Inferior parietal cortex (tissue), 1 donor: ENCODE measurements around the gene DAAM1.

ENCODE experiments used
- DNase-seq: peaks from one replicate; pipeline ENCODE4 v3.0.0-alpha.2; 2016; ENCODE audit errors: extremely low spot score

The DAAM1 gene

DNA sequence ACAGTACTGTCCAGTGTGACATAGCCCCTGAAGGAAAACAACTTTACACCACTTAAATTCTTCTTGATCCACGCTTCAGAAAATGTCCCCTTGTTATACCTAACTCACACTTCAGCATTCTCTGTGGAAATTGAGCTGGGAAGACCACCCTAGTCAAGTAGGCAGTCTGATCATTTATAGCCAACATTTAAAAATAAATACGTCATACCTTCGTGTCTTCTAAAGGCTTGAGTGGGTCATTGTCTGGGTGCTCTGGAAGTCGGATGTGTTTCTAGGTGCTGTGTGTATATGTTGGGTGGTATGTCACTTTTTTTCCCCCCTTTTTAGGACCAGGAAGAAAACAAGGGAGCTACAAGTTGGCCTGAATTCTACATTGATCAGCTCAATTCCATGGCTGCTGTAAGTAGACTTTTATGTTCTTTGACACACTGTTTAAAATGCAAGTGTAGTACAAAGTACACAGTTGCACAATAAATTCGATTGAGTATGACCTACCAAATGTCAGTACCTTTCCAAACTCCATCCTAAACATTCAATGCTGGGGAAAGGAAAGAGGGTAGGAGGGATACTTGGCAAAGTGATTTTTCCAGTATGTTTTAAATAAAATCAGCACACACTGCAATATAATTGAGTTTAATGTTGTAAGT, 126.6 kb downstream of the DAAM1 start:
- peak; percentile 8 for DNase-seq

DNA sequence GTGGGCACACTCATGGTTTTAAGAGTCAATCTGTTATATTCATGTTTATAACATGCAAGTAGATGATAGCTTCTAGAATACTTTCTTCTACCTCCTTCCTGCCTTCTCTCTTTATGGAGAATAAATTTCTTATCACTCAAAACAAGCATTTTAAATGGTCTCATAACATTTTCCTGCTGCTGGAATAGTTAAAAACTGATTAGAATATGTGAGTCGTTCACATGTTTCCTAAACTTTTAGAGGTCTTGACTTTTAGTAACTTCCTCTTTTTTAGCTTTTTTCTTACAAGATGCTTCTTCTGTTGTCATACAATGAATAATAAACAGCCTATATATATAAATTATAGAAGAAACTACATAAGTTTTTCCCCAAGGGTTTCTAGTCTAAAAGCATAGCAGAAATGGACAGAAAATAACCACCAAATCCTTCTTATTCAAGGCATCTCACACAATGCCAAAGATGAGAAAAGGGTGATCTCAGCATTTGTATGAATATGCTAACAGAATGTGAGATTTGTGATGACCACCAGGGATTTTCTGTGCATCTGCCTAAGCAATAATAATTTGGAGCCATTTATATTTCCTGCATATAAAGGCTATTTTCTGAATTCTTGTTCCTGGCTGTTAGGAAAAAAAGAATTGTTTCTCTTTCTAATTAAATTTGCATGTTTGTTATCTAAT, 127.8 kb downstream of the DAAM1 start:
- DNase-seq, result peak; percentile 2

DNA sequence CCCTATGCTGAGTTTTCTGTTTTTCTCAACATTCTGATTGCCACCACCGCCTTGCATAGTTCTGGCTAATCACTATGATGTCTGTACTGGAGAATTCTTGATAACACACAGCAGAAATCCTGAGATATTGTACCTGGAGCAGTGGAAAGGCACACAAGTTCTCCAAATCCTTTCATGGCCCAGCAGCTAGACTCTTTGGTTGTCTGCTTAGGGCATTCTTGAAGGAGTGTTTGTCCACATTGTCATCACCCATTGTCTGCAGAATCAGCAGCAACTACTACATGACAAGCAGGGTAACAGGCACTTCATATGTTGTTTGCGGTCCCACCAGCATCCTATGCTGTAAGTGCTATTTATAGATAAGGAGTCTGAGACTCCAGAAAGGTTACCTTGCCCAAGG, 128.9 kb downstream of the DAAM1 start:
- no peak for DNase-seq

DNA sequence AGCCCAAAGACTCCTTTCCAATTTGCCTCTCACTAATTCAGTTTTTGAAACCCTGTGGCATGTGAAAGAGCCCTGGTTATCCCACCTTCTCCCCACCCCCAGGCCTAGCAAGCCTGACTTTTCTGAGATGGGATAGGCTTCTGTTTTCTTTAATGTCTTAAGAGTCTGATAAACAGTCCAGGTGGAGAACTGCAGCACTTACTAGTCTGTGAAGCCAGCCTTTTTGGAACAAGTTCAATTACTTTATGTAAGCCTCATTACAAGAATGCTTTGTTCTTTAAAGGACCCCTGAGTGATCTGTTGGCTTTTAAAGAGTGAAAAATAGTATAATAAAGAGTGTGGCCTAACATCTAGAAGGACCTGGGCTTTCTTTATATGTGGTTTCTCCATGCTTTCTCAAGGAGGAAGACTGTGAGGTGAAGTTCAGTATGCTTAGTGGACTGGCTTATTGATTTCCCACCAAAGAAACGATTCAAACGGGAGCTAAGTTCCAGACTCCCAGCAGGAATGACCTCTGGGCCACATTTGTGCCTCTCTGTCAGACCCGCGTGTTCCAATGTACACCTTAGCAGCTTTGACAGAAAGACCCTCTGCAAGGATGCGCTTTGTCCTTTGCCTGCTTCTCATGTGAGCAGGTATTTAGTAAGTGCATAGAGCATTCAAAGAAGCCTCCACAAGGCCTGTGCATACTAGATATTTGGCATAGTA, 129.5 kb downstream of the DAAM1 start:
- no peak for DNase-seq

DNA sequence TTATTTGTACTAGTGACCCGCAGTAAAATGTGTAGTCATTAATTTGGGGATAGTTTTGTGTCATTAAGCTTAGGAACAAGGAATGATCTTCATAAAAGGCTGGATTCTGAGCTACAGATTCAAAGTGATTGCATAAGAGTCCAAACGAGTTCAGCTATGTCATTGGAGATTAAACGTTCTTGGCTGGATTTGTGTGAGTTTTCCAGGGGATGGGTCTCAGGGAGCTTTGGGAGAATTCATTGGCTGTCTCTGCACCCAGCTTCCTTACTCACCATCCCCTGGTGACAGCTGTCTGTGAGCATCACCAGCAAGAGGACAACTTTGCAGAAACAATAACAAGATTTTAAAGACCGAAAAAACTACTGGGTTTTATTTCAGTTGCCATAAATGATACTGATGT, 130.4 kb downstream of the DAAM1 start:
- DNase-seq, result no peak

DNA sequence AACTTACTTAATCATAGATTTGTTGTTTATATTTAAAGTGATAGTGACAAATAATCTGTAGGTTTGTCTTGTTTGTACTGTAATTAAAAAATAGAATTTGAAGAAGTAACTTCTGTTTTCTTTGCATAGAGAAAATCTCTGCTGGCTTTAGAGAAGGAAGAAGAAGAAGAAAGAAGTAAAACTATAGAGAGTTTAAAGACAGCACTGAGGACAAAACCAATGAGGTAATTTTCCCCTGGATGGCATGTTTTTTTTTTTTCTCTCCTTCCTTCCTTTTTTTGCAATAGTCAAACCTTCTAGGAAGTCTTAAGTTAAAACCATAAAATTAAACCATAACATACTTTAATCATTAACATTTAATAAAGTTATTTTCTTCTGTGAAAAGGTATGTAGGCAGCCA, 131.9 kb downstream of the DAAM1 start:
- no peak for DNase-seq

DNA sequence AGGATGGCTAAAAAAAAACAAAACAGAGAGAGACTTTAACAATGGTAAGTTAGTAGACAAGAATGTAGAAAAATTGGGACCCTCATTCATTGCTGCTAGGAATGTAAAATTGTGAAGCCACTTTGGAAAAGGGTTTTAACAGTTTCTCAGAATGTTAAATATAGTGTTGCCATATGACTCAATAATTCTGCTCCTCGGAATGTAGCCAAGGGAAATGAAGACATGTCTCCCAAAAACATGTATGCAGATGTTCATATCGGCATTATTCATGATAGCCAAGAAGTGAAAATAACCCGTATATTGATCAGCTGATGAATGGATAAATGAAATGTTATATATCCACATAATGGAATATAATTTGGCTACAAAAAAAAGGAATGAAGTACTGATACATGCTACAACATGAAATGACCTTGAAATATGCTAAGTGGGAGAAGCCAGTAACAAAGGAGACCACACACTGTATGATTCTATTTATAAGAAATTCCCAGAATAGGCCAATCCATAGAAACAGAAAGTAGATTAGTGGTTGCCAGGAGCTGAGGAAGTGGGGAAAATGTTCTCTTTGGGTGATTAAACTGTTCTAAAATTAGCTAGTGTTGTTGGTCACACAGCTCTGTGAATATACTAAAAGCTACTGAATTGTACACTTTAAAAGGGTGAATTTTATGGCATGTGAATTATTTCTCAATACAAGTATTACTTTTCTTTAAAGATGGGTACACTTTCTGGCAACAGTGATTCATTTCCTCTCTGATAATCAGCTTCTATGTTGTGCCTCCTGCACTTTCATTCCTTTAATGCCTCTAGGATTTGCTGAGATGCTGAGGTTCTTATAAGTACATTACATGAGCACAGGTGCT, 132.5 kb downstream of the DAAM1 start:
- DNase-seq, result peak; percentile 72

DNA sequence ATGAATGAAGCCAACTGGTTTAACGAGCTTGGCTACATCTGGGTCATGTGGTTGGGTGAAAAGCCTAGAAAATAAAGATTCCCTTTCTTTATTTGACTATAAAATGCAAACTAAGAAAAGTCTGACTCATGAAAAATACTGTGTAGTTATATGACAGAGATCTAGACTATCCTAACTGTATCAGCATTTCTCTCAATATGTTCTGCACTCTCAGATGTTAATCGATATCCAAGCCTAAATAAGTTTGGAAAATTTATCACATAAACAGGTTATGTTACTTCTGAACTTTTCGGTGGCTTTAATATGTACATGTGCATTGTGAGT, 133.1 kb downstream of the DAAM1 start:
- DNase-seq, result no peak

DNA sequence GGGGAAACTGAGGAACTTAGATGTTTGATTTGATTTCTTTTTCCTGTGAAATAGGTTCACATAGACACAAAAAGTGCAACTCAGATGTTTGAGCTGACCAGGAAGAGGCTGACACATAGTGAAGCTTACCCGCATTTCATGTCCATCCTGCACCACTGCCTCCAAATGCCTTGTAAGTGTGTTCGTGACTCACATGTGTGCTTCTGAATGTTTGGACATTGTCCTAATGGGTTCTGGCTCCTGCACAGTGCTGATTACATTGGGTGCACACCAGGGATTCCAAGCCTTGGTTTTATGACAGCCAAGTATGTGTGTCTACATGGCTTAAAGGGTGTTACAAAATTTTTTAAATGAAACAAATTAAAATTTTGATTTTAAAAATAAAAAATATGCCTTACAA, 137.4 kb downstream of the DAAM1 start:
- no peak for DNase-seq

DNA sequence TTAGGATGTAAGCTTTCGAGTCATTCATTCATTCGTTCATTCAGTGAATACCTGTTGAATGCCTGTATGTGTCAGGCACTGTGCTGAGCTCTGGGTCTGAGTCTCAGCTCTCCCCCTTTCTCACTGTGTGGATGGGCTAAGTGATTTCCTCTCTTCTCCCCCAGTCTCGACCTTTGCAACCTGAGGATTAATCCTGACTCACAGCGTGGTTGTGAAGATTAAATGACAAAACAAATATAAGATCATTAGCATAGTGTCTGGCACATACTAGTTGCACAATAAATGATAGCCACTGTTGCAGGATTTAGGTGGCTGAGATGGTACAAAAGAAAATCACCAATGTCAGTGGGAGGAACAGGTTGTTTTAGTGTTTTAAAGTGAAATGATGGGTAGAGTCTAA, 140.0 kb downstream of the DAAM1 start:
- no peak for DNase-seq

DNA sequence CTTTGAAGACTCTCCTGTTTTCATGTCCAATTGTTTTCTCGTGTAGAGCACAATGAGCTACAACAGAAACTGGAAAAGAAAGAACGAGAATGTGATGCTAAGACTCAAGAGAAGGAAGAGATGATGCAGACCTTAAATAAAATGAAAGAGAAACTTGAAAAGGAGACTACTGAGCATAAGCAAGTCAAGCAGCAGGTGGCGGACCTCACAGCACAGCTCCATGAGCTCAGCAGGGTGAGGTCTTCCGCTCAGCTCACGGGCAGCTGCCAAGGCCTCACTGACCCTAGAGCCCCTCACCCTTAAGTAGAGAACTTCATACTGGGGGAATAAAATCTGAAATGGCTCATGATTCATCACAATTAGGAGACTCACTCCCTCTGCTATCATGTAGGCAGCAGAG, 142.0 kb downstream of the DAAM1 start:
- DNase-seq, result no peak

DNA sequence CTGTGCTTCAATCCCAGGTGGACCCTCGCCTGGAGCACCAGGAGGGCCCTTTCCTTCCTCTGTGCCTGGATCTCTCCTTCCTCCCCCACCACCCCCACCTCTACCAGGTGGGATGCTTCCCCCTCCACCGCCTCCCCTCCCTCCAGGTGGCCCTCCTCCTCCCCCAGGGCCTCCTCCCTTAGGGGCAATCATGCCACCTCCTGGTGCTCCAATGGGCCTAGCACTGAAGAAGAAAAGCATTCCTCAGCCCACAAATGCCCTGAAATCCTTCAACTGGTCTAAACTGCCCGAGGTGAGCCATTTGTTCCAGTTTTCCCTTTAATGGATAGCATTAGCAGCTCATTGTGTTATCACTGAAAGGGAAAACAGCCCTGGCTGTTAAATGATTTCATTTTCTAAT, 142.8 kb downstream of the DAAM1 start:
- DNase-seq, result no peak

DNA sequence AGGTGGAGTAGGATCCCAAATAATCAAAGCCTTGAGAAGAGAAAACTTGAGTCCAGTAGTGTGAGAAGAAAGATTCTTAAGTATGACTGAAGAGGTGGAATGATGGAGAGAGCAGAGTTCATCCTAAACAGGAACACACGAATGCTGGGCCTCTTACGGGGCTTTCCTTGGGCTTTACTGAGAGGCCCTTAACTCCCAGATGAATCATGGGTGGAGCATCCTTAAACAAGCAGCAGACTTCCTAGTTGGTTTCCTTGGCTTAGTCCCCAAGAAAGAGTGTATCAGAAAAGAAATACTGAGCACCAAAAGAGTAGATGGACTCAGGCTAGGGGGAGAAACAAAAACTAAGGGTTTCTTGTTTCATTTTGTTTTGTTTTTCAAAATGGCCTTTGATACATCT, 144.3 kb downstream of the DAAM1 start:
- DNase-seq, result no peak

DNA sequence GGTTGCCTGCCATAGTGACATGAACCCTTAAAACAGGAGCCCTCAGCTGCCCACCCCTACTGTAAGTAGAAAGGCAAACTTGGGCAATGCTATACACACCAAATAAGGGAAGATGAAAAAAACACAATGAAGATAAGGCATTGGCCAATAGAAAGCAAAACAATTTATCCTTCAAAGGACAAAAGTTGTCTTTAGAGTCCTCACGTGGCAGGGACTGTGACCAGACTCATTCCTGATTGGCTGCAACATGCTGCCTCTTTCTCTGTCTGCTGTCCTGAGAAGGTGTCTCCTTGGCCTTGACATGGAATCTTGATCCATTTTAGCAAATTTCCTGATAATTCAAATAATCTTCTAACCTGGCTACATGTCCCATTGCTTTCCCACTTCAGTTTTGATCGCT, 144.8 kb downstream of the DAAM1 start:
- DNase-seq, result no peak

DNA sequence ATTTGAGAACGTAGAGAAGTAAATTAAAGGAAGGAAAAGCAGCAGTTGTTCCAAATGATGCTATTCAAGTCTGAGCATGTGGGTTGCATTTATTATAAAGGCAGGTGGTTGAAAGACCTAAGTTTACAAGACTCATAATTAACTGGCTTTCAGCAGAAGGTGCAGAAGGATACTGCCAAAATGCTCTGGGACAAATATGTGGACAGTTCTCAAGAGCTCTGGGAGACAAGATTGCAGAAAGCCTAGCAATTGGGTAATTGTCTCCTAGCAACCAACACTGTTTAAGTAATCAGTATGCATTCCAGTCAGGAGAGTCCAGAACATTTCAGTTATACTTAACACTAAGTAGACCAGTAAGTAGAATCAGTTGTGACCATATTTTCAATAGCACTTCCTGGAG, 145.2 kb downstream of the DAAM1 start:
- DNase-seq, result peak; percentile 73

DNA sequence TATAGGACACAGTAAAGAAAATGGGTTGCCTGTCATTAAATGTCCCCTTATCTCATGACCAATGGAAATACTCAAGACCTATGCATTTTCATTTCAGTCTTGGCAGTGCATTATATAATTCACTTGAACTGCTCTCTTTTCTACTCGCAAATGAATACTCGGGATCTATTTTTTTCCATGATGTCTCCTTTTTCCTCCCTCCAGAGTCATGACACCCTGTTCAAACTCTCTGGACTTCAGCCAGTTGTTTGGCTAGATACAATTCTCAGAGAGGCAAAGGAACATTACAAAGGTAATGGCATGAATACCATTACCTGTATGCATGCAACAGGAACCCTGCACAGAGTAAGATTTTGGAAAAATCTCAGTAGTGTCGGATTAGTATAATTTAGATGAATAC, 145.8 kb downstream of the DAAM1 start:
- DNase-seq, result no peak

DNA sequence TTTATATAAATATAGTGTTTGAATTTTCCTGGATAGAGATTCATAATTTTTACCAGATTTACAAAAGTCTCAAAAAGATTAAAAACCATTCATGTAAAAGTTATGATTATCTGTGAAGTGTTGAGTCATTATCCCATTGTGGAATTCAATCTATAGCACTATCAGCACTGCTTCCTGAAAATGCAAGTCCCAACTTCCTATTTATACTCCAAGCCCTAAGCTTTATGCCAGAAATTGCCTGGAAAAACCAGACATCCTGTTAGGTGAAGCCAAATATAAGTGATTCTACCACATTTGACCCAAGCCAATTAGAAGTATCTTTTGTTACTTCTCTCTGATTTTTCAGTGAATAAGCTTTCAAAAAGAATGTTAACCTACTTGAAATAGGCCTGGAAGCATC, 147.6 kb downstream of the DAAM1 start:
- DNase-seq, result no peak

DNA sequence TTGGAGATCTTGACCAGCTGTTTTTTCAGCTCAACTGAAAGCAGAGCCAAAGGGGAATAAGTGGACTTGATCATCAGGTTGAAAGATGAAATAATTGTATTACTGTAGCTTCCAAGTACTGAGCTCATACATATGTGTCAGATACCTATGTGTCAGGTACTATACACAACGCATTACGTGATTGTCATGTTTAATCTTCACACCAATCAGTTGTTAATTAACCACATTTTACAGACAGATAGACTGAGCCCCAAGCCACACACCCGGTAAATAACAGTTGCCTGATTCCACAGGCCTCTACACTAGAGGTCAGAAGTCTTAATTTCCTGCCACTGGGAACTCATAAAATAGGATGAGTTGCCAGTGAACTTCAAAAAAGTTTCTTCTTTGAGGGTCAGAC, 148.2 kb downstream of the DAAM1 start:
- DNase-seq, result no peak

DNA sequence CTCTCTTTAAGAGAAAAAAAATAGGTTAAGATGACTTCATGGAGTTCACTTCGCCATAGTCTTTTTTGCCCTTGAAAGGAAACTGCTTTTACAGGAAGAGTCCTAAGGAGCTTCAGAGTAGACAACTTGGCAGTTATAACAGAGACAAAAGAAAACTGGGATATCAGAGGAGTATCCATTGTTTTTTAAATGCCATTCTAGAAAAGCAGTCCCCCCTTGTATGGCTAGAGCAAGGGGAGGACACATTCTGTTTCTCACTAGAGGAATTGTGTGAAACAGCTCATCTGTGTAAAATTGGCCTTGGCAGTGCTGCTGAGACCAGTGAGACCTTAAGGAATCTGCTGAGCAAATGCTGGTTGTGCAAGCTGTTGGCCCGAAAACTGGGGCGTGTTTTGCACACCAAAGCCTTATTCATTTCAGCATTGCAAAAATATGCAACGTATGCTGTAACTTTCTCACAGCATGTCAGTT, 148.7 kb downstream of the DAAM1 start:
- DNase-seq, result no peak

DNA sequence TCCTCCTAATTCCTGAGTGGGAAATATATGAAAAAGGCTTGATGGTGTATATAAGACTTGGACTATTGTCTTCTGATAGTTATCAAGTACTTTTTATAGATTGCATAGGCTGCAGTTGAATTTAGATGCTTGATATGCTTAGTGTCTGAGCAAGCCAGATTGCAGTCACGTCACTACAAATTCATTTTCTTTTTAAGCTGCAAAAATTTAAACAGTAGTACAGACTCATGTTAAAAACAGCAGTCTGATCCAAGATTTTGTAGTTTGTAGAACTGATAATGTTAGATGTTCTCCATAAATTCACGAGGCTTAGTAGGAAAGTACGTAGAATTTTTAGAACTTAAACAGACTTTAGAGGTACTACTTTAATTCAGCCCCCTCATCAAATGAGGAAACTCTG, 150.3 kb downstream of the DAAM1 start:
- no peak for DNase-seq

DNA sequence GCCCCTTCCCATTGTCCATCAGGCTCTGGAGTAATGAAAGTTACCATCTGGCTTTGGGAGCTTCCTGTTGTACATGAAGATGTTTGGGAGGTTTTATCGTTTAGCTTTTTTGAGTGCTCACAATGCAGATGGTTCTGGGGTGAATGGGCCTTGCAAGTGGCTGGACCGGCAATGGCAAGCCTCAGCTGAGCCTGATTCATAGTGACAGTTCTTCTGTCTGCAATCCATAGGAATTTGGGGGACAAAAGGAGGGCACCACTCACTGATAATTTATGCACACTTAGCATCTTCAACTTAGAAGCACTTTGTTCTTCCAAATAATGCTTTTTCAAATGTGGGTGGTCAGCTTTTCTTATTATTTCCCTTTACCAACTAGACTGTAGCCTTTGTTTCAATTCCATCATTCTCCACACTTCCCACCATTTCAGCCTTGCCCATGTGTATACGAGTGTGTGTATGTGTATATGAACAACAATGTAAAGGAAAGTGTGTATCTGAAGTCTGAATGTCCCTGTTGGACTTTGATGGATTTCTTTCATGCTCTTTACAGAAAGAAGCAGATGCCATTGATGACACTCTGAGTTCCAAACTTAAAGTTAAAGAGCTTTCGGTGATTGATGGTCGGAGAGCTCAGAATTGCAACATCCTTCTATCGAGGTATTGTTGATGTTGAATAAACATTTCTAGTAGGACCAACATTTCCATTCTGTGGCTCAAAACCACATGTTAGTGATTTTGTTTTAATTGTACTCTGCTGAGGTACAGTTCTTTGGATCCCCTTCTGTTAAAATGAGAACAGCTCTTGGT, 151.3 kb downstream of the DAAM1 start:
- no peak for DNase-seq
